ENCODE data around the gene CD84. TPM values are rescaled to one million over a fixed set of nuclear protein-coding genes. Genes with fewer than 3 reads are reported as not detected.
"Not testable (repeated sequence)": the region's sequence is repeated elsewhere in the genome, so short reads cannot be mapped to it uniquely, and the experiment has no call there.

CD84 gene
- total RNA-seq, 1 experiment from 2014 or later: not detected

DNA sequence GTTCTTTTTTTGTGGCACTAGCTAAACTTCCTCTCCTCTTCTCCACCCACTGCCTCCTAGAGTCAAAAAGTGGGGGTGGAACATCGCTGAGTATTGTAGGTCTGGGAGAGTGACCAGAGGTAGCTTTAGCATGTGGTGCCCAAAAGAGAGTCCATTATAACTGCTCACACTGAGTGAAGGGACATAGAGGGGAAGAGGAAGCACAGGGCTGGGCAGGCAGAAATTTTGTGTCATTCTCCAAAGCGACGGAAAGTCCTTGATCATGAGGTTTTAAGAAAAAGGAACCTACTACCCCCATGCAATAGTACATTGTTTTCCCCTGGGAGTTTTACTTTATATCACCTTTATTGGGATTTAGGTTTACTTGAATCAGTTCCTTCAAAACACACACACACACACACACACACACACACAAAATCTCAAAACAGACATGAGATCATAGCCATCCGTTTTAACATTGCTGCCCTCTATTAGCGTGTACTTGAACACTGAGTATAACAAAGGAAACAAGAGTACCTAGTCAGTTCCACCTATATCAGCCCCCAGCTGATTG lies 4.1 kb downstream of the CD84 start:
- DNase-seq (ENCODE audit: low read depth): no peak

DNA sequence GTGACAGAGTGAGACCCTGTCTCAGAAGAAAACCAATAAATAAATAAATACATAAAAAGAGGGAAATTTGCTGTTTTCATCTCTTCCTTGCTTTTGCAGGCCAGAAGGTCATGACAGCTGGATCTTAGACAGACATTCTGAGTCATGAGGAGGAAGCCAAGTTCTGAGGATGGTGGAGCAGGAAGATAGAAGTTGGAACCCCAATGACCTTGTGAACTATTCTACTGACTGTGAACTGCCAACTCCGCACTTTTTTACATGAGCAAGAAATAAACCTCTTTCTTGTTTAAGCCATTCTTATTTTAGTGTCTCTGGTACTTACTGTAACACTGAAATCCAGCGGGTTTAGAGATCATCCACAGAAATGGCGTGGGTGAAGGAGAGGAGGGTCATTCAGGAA lies 8.5 kb downstream of the CD84 start:
- DNase-seq (ENCODE audit: low read depth): no peak

DNA sequence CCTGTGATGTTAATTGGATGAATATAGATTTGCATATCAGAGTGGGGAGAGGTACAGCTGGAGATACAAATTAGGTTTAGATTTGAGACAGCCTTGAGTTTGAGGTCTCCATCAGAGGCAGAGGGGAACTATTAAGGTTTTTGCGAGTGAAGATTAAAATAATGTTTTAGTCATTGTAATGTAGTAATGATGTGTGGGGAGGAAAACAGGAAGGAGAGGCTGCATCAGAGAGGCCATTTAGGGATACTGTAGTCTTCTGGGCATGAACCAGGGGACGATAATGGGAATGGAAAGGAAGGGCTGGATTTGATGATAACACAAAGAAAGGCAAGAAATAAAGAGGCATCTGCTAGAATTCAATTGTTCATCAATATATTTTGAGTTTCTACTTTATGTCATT lies 9.5 kb downstream of the CD84 start:
- no peak for DNase-seq (ENCODE audit: low read depth)

DNA sequence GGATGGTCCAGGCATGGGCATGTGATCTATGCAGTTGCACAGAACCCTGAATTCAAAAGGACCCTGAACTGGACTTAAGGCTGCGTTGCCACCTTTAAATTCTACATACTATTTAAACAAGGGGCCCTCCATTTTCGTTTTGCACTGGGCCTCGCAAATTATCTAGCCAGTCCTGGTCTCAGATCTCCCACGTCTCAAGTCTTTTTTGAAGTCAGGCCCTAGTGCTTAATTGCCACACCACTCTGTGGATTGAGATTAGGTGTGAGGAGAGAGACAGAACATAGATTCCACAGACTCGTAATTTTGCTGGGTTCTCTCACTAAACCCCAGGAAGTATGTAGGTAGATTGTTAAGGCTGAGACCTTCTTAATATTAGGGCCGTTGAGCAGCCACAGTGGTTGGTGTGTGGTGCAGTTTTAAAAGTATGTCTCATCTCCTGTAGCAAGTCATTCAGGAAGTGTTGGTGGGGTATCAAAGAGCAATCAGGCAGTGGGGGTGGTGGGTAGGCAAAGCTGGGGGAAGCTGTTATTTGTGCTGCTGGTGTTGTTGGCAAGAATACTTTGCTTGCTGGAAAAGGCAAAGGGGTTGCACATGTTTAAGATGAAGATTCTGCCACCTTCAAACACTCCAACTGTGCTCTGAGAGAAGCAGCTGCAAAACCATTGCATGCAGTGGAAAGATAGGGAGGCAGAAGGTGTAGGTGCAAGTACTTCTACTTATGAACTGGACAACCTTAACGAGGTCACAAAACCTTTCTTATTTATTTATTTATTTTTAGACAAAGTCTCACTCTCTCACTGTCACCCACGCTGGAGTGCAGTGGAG lies 11.2 kb downstream of the CD84 start:
- no peak for DNase-seq (ENCODE audit: low read depth)

DNA sequence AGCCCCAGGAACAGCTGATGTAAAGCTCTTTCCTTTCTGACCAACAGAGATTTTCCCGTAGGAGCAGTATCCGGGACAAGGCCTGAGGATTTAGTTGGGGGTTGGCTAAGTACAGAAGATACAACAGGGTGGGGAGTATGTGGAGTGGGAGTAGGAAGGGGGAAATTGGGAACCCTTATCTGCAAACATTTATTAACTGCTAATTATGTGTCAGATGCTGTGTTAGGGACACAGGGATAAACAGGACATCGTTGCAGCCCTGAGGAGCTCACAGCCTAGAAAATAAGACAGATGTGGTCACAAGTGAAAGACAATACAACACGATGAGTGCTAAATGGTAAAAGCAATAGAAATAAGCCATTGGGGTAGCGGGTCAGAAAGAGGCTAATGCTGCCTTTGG lies 12.0 kb downstream of the CD84 start:
- DNase-seq (ENCODE audit: low read depth): no peak

DNA sequence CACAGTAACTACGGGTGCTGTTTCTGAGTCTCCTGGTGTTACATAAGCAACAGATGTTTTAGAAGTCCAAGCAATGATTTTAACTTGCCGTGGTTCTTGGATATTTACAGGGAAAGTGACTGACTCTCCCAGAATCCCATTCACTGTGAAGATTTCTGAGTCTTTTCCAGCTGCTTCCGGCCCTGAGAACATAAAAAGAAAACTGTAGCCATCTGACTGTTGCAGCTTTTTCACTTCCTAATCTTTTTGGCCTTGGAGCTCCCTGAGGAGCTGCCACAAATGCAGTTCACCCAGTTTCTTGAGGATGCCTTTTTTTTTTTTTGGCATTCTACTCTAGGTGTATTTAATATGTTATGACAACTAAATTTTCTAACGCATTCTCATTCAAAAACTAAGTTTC lies 13.7 kb downstream of the CD84 start:
- DNase-seq (ENCODE audit: low read depth): no peak

DNA sequence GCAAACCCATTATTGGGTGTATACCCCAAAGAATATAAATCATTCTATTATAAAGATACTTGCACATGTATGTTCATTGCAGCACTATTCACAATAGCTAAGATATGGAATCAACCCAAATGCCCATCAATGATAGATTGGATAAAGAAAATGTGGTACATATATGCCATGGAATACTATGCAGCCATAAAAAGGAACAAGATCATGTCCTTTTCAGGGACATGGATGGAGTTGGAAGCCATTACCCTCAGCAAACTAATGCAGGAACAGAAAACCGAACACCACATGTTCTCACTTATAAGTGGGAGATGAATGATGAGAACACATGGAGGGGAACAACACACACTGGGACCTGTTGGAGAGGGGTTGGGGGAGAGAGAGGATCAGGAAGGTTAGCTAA lies 16.1 kb downstream of the CD84 start:
- not testable (repeated sequence) for DNase-seq (ENCODE audit: low read depth)

DNA sequence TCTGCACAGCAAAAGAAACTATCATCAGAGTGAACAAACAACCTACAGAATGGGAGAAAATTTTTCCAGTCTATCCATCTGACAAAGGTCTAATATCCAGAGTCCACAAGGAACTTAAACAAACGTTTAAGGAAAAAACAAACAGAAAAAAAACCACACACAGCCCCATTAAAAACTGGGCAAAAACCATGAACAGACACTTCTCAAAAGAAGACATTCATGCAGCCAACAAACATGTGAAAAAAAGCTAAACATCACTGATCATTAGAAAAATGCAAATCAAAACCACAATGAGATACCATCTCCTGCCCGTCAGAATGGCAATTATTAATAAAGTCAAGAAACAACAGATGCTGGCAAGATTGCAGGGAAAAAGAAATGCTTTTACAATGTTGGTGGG lies 16.6 kb downstream of the CD84 start:
- DNase-seq (ENCODE audit: low read depth): not testable (repeated sequence)

DNA sequence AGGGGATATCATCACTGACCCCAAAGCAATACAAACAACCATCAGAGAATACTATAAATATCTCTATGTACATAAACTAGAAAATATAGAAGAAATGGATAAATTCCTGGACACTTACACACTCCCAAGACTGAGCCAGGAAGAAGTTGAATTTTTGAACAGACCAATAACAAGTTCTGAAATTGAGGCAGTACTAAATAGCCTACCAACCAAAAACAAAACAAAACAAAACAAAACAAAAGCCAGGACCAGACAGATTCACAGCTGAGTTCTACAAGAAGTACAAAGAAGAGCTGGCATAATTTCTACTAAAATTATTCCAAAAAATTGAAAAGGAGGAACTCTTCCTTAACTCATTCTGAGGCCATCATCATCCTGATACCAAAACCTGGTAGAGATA lies 18.5 kb downstream of the CD84 start:
- DNase-seq (ENCODE audit: low read depth): no peak

DNA sequence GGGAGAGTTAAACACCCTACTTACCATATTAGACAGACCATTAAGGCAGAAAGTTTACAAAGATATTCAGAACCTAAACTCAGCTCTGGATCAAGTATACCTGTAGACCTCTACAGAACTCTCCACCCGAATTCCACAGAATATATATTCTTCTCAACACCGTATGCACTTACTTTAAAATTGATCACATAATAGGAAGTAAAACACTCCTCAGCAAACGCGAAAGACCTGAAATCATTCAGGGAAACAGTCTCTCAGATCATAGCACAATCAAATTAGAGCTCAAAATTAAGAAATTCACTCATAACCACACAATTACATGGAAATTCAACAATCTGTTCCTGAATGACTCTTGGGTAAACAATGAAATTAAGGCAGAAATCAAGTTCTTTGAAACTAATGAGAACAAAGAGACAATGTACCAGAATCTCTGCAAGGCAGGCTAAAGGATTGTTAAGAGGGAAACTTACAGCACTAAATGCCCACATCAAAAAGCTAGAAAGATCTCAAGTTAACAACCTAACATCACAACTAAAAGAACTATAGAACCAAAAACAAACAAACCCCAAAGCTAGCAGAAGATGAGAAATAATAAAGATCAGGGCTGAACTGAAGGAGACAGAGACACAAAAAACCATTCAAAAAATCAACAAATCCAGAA lies 19.1 kb downstream of the CD84 start:
- DNase-seq (ENCODE audit: low read depth): no peak

DNA sequence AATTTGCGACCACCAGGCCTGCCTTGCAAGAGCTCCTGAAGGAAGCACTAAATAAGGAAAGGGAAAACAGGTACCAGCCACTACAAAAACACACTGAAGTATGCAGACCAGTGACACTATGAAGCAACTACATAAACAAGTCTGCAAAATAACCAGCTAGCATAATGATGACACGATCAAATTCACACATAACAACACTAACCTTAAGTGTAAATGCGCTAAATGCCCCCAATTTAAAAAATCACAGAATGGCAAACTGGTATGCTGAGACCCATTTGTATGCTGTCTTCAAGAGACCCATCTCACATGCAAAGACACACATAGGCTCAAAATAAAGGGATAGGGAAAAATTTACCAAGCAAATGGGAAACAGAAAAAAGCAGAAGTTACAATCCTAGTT lies 19.9 kb downstream of the CD84 start:
- DNase-seq (ENCODE audit: low read depth): not testable (repeated sequence)

DNA sequence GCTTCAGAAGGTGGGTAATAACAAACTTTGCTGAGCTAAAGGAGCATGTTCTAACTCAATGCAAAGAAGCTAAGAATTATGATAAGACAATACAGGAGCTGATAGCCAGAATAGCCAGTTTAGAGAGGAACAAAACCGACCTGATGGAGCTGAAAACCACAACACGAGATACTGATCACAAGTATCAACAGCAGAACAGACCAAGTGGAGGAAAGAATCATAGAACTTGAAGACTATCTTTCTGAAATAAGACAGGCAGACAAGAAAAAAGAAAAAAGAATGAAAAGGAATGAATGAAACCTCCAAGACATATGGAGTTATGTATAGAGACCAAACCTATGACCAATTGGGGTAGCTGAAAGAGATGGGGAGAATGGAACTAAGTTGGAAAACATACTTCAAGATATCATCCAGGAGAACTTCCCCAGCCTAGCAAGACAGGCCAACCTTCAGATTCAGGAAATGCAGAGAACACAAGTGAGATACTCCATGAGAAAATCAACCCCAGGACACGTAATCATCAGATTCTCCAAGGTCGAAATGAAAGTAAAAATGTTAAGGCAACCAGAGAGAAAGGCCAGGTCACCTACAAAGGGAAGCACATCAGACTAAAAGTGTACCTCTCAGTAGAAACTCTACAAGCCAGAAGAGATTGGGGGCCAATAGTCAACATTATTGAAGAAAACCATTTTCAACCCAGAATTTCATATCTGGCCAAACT lies 20.5 kb downstream of the CD84 start:
- DNase-seq (ENCODE audit: low read depth): no peak

DNA sequence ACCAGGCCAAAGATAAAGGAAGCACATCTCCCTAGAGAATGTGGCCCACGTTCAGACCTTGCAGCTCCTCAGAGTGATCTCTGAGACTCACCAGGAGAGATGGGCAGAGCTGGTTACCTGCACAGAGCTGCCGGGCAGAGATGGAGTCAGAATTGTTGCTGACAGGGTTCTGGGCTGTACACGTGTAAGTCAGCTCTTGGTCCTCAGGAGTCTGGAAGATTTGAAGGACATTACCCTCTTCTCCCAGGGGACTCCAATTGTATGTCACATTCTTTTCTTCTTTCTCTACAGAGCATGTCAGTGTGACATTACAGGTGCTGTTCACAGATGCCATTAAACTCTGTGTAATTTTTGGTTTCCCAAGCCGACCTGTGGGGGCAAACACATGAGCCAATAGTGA lies 25.5 kb downstream of the CD84 start:
- no peak for DNase-seq (ENCODE audit: low read depth)

DNA sequence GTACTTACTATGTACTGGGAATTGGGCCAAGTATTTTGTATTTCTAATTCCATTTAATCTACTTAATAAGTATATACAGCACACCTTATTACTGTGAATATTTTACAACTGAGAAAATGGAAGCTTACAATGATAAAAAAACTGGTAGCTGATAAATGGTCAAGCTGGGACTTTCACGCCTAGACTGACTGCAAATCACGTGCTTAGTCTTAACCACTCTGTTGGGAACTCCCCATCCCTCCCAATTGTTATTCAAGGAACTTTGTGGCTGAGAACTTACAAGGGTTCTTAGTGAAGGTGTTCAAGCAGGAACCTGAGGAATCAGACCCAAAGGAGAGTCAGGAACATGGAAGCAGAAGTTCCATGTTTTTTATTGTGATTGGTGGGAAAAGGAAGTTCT lies 26.9 kb downstream of the CD84 start:
- DNase-seq (ENCODE audit: low read depth): no peak

DNA sequence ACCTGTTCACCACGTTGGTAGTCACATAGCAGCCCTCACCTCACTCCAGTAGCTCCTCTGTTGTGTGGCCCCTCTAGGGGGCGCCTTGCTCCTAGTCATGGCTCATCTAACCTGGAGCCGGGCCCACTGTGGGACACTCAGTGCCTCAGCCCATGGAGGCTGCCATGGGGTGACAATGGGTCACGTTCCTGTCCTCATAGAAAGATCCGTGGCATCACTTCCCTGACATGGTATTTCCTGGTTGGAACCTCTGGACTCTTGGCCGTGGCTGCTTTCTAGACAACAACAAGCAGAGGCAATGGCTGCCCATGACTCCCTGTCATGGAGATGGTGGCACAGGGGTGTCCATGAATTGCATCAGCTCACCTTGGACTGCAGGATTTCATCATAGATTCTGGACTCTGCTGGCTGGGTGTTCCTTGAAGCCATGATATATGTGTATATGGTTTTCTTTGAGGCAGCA lies 28.7 kb downstream of the CD84 start:
- no peak for DNase-seq (ENCODE audit: low read depth)

DNA sequence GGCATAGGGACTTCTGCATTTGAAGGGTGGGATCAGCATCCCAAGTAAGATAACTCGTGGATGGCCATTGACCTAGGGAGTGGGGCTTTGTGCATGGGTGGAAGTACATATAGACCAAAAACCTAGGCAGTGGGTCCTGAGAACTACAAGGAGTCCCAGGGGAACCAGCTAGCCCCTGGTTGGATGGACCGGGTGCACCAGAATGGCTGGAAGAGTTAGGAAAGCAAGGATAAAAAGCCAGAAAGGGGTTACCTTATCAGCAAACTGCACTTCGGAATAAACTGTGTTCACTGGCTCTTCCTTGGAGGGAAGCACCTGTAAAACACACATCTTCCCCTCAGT lies 29.7 kb downstream of the CD84 start:
- no peak for DNase-seq (ENCODE audit: low read depth)

DNA sequence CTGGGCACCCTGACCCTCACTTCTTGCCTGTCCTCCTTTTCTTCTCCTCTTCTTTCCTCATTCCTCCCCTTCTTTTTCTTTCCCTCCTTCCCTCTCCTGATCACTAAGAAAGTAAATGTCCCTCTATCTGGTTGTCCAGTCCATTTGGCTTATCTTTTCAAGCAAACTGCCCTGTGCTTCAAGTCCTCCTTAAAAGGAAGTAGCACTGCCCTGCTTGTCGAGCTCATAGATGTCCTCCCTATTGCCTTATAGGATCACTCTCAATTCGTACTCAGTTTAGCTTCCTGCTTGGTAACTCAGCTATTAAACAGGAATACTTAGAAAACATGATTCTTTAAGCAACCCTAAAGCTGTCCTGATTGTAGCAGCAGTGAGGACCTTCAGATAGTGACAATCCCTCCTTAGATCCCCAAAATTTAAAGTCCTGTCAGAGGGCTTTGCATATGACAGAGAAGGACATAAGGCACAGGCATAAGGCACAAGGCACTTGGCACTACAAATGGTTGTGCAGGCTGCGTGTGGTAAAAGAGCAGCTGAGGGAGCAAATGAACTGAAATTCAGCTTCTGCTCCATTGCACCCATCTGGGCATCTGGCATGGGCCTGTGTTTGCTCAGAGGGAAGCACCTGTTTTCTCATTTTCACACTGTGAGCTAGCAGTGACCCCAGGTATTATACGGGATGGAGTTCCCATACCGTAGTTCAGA lies 30.2 kb downstream of the CD84 start:
- DNase-seq (ENCODE audit: low read depth): no peak

DNA sequence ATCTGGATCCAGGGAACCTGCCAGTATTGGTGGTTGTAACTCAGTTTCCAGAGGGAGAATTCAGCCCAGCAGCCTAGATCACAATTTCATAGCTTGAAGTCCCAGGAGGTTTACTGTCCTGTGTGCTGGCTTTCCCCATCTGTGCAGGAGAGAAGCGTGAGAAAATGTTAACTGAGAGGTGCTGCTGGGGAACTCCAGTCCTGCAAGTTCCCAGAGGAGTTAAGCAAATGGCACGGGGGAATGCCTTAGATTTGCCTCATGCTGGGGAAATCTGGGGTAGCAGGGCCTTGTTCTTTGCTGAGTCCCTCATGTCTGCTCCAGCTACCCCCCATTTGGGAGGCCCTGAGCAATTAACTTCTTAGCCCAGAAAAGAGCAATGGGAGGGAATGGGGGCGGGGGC lies 31.1 kb downstream of the CD84 start:
- no peak for DNase-seq (ENCODE audit: low read depth)

DNA sequence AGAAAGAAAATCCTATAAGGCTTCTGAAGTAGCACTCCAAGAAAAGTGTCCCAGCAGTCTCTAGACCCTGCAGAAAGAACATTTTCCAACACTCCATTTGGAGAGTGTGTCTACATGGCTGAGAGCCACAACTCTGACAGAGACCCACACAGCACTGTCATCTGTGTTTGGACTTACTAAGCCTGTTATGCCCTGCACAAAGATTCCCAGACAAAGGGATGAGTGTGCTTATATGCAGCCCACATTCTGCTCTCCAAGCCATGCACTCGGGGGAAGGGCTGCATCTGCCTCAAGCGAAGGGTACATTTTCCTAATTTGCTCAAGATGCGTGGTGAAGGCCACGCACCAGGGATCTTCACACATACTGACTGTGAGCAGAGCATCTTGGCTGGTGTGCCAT lies 31.9 kb downstream of the CD84 start:
- no peak for DNase-seq (ENCODE audit: low read depth)

DNA sequence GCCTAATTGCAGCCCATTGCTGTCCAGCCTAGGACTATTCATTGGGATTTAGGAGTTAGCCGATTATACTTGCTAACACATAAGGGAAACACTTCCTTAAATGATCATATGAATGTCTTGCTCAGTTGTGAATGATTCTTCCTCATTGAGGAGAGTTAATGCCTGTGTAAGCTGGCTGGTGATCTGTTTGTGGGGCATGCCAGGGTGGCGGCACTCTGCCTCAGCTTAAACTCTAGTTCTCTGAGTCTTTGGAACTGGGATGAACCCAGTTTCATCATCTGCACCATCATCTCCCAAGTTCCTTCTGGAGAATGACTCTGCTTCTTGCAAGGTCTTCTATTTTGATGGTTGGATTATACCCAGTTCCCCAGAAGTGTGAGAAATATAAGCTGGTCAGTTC lies 32.4 kb downstream of the CD84 start:
- DNase-seq (ENCODE audit: low read depth): no peak

DNA sequence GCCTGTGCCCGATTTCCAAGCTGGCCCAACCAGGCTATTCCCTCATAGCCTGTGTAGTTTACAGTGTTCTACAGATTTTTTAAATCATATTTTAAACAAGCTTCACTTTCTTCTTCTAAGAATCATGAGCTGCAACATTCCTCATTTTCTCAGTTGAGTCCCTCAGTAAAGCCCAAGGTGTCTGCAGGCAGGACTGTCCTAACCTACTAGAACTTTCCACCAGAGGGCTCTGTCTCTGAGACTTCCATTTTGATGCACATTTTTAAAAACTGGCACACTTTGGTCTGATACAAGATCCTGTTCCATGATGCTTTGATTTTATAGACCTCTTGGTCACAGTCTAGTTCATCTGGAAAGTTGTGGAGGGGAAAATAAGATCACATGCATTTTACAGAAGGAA lies 34.6 kb downstream of the CD84 start:
- no peak for DNase-seq (ENCODE audit: low read depth)
